ENCODE results near the gene EFHC1. TPM values are rescaled to one million over a fixed set of nuclear protein-coding genes. Genes with fewer than 3 reads are reported as not detected.

Gene EFHC1
- total RNA-seq, 2 experiments from 2014 or later: 1.2 to 3.1 TPM

GRCh38 chr6:52540286-52540902 lies 120.3 kb downstream of the EFHC1 start:
- no peak for DNase-seq
- no peak overlapping the region for H3K27ac Mint-ChIP-seq
- intact Hi-C loops (cut with micrococcal nuclease): no loop called here
- H3K4me1 Mint-ChIP-seq (ENCODE audit: low read depth): peaks cover 37% of the 10 kb centered on the region
- H3K9me3 Mint-ChIP-seq: no peaks in the 10 kb centered on the region
- CTCF ChIA-PET: no interaction called here
- no peak overlapping the region for H3K4me3 Mint-ChIP-seq
- H3K27me3 Mint-ChIP-seq (ENCODE audit: low read depth): no peaks in the 10 kb centered on the region
- H3K36me3 Mint-ChIP-seq (ENCODE audit: low read depth): no peaks in the 10 kb centered on the region

GRCh38 chr6:52541135-52541534 lies 121.0 kb downstream of the EFHC1 start:
- Mint-ChIP-seq H3K9me3 (no peaks in the 10 kb centered on the region), H3K4me1 (ENCODE audit: low read depth) (peaks cover 29% of the 10 kb centered on the region), H3K27ac (no peak overlapping the region), H3K27me3 (ENCODE audit: low read depth) (no peaks in the 10 kb centered on the region), H3K36me3 (ENCODE audit: low read depth) (no peaks in the 10 kb centered on the region), H3K4me3 (no peak overlapping the region)
- intact Hi-C loops (cut with micrococcal nuclease): no loop called here
- CTCF ChIA-PET: no interaction called here
- no peak for DNase-seq

- H3K27me3 Mint-ChIP-seq (ENCODE audit: low read depth): no peaks in the 10 kb centered on the region
- CTCF ChIA-PET: interaction anchor here (1.2 kb wide), 1 partner anchor 32 kb away, joined by 3 read pairs; no protein-coding TSS in a partner anchor
- no peak overlapping the region for H3K27ac Mint-ChIP-seq
- intact Hi-C loops (cut with micrococcal nuclease): no loop called here
- no peak for DNase-seq
- H3K36me3 Mint-ChIP-seq (ENCODE audit: low read depth): peaks cover 2% of the 10 kb centered on the region
- H3K4me3 Mint-ChIP-seq: no peak overlapping the region
- peaks cover 11% of the 10 kb centered on the region for H3K4me1 Mint-ChIP-seq (ENCODE audit: low read depth)
- H3K9me3 Mint-ChIP-seq: no peaks in the 10 kb centered on the region
Measured at GRCh38 chr6:52543262-52543661, 123.1 kb downstream of the EFHC1 start.

DNA sequence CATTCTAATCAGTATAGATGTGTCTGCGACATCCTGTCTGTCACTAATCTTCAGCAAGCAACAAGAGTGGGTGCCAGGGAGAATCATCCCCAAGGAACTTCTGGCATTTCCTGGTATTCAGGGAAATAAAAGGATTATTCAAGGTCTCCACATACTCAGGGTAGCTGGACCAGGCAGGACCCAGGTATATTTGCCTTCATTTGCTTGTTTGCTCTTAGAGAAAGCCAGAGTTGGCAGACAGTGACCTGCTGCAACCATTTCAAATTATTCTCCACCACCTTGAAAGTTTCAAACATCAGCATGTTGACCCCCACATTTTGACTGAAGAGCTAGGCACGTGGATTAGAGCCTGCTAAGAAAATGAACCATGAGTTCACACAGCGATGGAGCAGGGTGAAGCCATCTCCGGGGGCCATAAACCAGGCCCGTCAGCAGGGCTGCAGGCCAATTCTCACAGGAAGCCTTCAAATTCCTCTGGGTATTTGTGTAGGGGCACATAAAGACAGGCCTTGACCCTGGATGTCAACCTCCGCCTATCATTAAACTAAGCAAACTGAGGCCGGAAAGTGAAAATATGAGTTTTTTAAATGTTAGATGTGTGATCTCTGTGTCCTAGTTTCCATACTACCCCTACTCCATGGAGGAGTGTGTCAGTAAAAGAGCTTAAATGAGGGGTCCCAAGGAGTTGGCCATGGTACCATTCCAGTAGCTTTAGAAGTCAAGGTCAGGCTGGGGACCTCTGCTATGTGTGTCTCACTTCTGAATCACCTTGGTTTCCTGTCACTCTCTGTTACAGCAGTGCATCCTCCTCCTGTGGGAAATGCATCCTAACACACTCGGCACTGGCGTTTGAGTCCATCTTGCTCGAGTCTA lies 123.8 kb downstream of the EFHC1 start:
- Mint-ChIP-seq H3K4me3 (no peak overlapping the region), H3K4me1 (ENCODE audit: low read depth) (peaks cover 6% of the 10 kb centered on the region), H3K27ac (no peak overlapping the region), H3K36me3 (ENCODE audit: low read depth) (peaks cover 2% of the 10 kb centered on the region), H3K9me3 (no peaks in the 10 kb centered on the region), H3K27me3 (ENCODE audit: low read depth) (no peaks in the 10 kb centered on the region)
- no peak for DNase-seq
- CTCF ChIA-PET: interaction anchor here (1.2 kb wide), 1 partner anchor 32 kb away, joined by 3 read pairs; no protein-coding TSS in a partner anchor
- intact Hi-C loops (cut with micrococcal nuclease): no loop called here

- H3K4me3 Mint-ChIP-seq: no peak overlapping the region
- DNase-seq: no peak
- H3K27me3 Mint-ChIP-seq (ENCODE audit: low read depth): no peaks in the 10 kb centered on the region
- no peaks in the 10 kb centered on the region for H3K9me3 Mint-ChIP-seq
- intact Hi-C loops (cut with micrococcal nuclease): no loop called here
- no peak overlapping the region for H3K27ac Mint-ChIP-seq
- peaks cover 6% of the 10 kb centered on the region for H3K4me1 Mint-ChIP-seq (ENCODE audit: low read depth)
- peaks cover 2% of the 10 kb centered on the region for H3K36me3 Mint-ChIP-seq (ENCODE audit: low read depth)
- CTCF ChIA-PET: no interaction called here
Measured at GRCh38 chr6:52544602-52545405, 124.7 kb downstream of the EFHC1 start.

DNA sequence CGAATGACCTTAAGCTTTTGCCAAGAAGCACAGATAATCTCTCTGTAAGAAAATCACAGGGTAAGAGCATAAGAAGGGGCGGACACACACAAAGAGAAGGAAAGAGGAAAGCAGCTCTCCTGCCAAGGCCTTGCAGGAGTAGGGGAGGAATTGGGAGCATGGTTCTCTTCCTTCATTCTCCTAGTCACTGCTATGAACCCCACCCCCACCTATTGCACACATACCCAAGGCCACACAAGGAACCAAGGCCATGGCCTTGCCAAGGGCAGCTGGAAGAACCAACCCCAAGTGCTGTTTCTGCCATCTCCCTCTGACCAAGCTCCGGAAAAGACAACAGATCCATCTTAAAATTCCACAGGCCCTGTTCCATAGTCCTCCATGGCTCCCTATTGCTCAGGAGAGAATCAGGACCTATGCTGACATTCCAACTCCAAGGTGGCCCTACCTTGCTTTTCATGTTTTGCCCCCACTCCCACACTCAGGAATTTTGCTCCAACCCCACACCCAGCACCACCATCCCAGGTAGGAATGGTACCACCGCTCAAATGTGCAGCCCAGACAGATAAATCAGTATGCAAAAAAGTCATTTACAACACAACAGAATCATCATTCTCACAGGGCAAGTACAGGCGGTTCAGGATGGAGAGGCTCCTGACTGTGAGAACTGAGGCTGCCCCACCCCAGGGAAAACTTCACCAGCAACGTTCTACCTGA lies 125.4 kb downstream of the EFHC1 start:
- CTCF ChIA-PET: no interaction called here
- Mint-ChIP-seq H3K9me3 (no peaks in the 10 kb centered on the region), H3K4me1 (ENCODE audit: low read depth) (peaks cover 6% of the 10 kb centered on the region), H3K27me3 (ENCODE audit: low read depth) (no peaks in the 10 kb centered on the region), H3K36me3 (ENCODE audit: low read depth) (peaks cover 2% of the 10 kb centered on the region), H3K4me3 (no peak overlapping the region), H3K27ac (no peak overlapping the region)
- intact Hi-C loops (cut with micrococcal nuclease): no loop called here
- no peak for DNase-seq

- no peak for DNase-seq
- CTCF ChIA-PET: no interaction called here
- H3K27me3 Mint-ChIP-seq (ENCODE audit: low read depth): no peaks in the 10 kb centered on the region
- intact Hi-C loops (cut with micrococcal nuclease): no loop called here
- peaks cover 6% of the 10 kb centered on the region for H3K4me1 Mint-ChIP-seq (ENCODE audit: low read depth)
- no peaks in the 10 kb centered on the region for H3K9me3 Mint-ChIP-seq
- H3K27ac Mint-ChIP-seq: no peak overlapping the region
- H3K4me3 Mint-ChIP-seq: no peak overlapping the region
- peaks cover 2% of the 10 kb centered on the region for H3K36me3 Mint-ChIP-seq (ENCODE audit: low read depth)
Measured at GRCh38 chr6:52546192-52546591, 126.0 kb downstream of the EFHC1 start.

GRCh38 chr6:52546678-52547077 lies 126.5 kb downstream of the EFHC1 start:
- peaks cover 2% of the 10 kb centered on the region for H3K36me3 Mint-ChIP-seq (ENCODE audit: low read depth)
- intact Hi-C loops (cut with micrococcal nuclease): no loop called here
- H3K4me3 Mint-ChIP-seq: no peak overlapping the region
- H3K27me3 Mint-ChIP-seq (ENCODE audit: low read depth): no peaks in the 10 kb centered on the region
- H3K27ac Mint-ChIP-seq: no peak overlapping the region
- H3K9me3 Mint-ChIP-seq: no peaks in the 10 kb centered on the region
- no peak for DNase-seq
- peaks cover 6% of the 10 kb centered on the region for H3K4me1 Mint-ChIP-seq (ENCODE audit: low read depth)
- CTCF ChIA-PET: no interaction called here

DNA sequence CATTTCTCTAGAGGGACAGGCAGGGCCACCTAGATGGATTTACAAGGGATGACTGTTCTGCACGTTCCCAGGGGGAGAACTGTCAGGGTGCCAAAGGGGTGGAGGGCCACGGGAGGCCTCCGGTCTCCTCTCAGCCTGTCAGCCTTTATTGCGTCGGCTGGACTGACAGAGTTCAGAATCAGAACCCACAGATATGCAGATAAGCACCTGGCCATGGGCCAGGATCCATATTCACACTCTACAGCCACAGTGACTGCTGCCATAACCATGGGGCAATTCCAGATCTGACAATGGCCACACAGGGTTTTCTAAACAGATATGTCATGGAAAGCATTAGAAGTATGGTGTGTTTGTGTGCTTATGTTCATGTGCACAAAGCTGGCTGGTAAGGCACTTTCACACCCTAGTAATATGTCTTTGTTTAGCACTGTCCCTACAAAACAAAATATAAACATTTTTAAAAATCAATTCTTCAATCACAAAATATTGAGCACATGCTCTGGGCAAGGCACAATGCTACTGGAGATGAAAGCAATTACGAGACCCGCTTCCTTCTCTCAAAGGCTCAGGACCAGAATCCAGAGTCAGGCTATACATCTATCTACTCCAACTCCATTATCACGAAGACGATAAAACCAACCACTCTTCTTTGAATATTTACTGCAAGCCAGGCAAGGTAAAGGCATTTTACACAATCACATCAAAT lies 127.7 kb downstream of the EFHC1 start:
- Mint-ChIP-seq H3K4me3 (no peak overlapping the region), H3K27me3 (ENCODE audit: low read depth) (no peaks in the 10 kb centered on the region), H3K4me1 (ENCODE audit: low read depth) (peaks cover 6% of the 10 kb centered on the region), H3K36me3 (ENCODE audit: low read depth) (peaks cover 2% of the 10 kb centered on the region), H3K27ac (no peak overlapping the region), H3K9me3 (no peaks in the 10 kb centered on the region)
- DNase-seq: no peak
- CTCF ChIA-PET: no interaction called here
- intact Hi-C loops (cut with micrococcal nuclease): no loop called here

GRCh38 chr6:52548353-52548713 lies 128.2 kb downstream of the EFHC1 start:
- Mint-ChIP-seq H3K4me1 (ENCODE audit: low read depth) (peaks cover 7% of the 10 kb centered on the region), H3K27me3 (ENCODE audit: low read depth) (no peaks in the 10 kb centered on the region), H3K36me3 (ENCODE audit: low read depth) (peaks cover 2% of the 10 kb centered on the region), H3K4me3 (no peak overlapping the region), H3K27ac (no peak overlapping the region), H3K9me3 (no peaks in the 10 kb centered on the region)
- intact Hi-C loops (cut with micrococcal nuclease): no loop called here
- CTCF ChIA-PET: no interaction called here
- no peak for DNase-seq

DNA sequence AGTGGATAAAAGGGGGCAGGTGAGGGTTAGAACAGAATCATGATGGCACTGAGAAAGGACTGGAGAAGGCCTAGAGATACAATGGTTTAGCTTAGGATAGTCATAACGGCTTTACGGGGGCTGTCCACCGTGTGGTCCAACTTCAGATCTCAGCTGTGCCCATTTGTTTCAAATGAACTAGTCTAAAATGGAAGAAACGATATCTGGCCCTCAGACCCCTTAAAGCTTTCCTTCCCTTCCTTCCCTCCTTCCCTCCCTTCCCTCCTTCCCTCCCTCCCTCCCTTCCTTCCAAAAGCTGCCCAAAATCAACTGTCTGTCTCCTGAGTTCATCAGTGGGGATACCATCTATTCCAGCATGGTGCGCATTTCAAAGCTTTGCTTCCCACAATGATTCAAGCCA lies 128.9 kb downstream of the EFHC1 start:
- intact Hi-C loops (cut with micrococcal nuclease): no loop called here
- Mint-ChIP-seq H3K9me3 (no peaks in the 10 kb centered on the region), H3K27me3 (ENCODE audit: low read depth) (no peaks in the 10 kb centered on the region), H3K27ac (no peak overlapping the region), H3K4me3 (no peak overlapping the region), H3K4me1 (ENCODE audit: low read depth) (peaks cover 13% of the 10 kb centered on the region), H3K36me3 (ENCODE audit: low read depth) (peaks cover 2% of the 10 kb centered on the region)
- DNase-seq: no peak
- CTCF ChIA-PET: interaction anchor here (0.6 kb wide), 1 partner anchor 150 kb away, joined by 3 read pairs; no protein-coding TSS in a partner anchor

GRCh38 chr6:52549428-52549827 lies 129.3 kb downstream of the EFHC1 start:
- no peak overlapping the region for H3K27ac Mint-ChIP-seq
- peaks cover 11% of the 10 kb centered on the region for H3K4me1 Mint-ChIP-seq (ENCODE audit: low read depth)
- H3K27me3 Mint-ChIP-seq (ENCODE audit: low read depth): no peaks in the 10 kb centered on the region
- peaks cover 2% of the 10 kb centered on the region for H3K36me3 Mint-ChIP-seq (ENCODE audit: low read depth)
- H3K4me3 Mint-ChIP-seq: no peak overlapping the region
- CTCF ChIA-PET: no interaction called here
- H3K9me3 Mint-ChIP-seq: no peaks in the 10 kb centered on the region
- DNase-seq: no peak
- intact Hi-C loops (cut with micrococcal nuclease): no loop called here
